ENCODE measurements around the gene NT5C3A.
"Not testable (repeated sequence)": the region's sequence is repeated elsewhere in the genome, so short reads cannot be mapped to it uniquely, and the experiment has no call there.

The NT5C3A gene

GRCh38 chr7:32966489-32967267 lies 95.9 kb downstream of the NT5C3A start:
- DNase-seq: not testable (repeated sequence)

- not testable (repeated sequence) for DNase-seq
Observed at GRCh38 chr7:32964461-32965159, 98.0 kb downstream of the NT5C3A start.
